ENCODE results near the gene F2RL3.
"Not testable (repeated sequence)": the region's sequence is repeated elsewhere in the genome, so short reads cannot be mapped to it uniquely, and the experiment has no call there.

F2RL3 gene

GRCh38 chr19:16928351-16928750 lies 39.6 kb downstream of the F2RL3 start:
- no peak for DNase-seq

DNA sequence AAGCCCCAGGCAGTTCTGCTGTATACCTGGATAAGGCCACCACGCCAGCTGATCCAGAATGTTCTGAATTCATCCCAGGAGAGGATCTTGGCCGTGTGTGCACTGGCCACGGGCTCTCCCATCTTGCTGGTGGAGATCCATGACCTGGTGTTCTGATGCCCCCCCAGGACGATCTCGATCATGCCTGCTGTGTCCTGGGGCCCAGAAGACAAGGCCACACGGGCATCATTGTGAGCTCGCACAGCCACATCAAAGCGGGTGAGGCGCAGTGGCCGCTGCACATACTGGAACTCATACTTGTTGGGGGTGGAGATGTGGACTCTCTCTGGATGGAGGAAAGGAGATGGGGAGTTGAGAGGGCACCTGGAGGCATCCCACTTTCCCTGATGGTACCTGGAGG lies 40.1 kb downstream of the F2RL3 start:
- no peak for DNase-seq

- no peak for DNase-seq
Observed at GRCh38 chr19:16930753-16931152, 42.0 kb downstream of the F2RL3 start.

DNA sequence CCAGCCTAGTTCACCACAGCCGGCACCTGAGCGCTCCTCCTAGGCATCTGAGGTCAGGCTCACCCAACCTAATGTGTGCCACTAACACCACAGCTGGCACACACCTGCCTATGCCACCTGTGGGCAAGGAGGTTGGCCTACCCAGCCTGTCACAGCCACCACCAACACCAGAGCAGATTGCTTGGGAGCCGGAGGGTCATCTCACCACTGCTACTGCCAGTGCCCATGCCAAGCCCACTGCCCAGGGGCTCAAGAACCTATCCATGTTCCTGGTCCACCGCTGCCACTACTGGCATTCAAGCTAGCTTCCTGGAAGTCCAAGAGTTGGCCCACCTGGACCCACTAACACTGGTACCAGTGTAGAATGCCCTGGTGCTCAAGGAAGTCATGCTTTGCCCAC lies 42.5 kb downstream of the F2RL3 start:
- DNase-seq: no peak

DNA sequence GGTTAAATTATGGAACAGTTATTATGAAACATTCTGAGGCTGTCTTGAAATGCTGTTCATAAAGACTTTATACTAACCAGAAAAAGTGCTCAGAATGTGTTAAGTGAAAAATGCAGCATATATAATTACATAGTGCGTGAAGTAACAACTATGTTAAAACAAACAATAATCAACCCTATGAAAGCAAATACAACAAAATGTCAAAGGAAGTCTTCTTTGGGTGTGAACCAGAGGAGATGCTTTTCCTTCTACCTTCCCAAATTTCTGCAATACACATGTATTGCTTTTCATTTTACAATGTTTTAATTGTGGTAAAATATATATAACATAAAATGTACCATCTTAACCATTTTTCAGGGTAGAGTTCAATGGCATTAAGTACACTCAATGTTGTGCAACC lies 45.7 kb downstream of the F2RL3 start:
- DNase-seq: no peak

DNA sequence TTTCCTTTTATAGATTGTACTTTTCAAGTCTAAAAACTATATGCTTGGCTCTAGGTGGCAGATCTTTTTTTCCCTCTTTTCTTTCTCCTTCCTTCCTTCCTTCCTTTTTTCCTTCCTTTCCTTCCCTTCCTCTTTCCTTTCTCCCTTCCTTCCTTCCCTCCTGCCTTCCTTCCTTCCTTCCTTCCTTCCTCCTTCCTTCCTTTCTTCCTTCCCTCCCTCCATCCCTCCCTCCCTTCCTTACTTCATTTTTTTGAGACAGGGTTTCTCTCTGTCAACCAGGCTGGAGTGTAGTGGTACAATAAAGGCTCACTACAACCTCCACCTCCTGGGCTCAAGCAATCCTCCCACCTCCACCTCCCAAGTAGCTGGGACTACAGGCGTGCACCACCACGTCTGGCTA lies 48.1 kb downstream of the F2RL3 start:
- DNase-seq: no peak

- not testable (repeated sequence) for DNase-seq
Observed at GRCh38 chr19:16937796-16938195, 49.0 kb downstream of the F2RL3 start.

- no peak for DNase-seq
Observed at GRCh38 chr19:16938211-16938610, 49.4 kb downstream of the F2RL3 start.

DNA sequence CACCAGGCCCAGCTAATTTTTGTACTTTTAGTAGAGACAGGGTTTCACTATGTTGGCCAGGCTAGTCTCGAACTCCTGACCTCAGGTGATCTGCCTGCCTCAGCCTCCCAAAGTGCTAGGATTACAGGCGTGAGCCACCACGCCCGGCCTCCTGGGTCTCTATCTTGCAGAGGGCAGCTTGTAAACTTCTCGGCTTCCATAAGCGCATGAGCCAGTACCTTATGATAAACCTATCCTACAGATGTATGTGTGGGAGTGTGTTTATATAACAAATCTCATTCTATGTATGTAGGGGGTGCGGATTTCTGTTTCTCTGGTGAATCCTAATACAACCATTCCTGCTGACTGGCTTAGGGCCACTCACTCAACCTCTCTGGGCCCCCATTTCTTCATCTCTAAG lies 51.3 kb downstream of the F2RL3 start:
- not testable (repeated sequence) for DNase-seq

GRCh38 chr19:16940626-16941025 lies 51.8 kb downstream of the F2RL3 start:
- no peak for DNase-seq

Data from stimulated activated naive CD4-positive, alpha-beta T cell (primary cell).